HG03342 (cell line): ENCODE measurements around the gene NFASC.

Source experiments
- ATAC-seq: cut with Tn5 transposase; IDR thresholded peaks from one replicate; pipeline ENCODE4 v1.9.1; 2021; ENCODE audit warnings: mild to moderate bottlenecking, moderate library complexity; ENCODE audit not compliant: unreplicated experiment

Gene NFASC

DNA sequence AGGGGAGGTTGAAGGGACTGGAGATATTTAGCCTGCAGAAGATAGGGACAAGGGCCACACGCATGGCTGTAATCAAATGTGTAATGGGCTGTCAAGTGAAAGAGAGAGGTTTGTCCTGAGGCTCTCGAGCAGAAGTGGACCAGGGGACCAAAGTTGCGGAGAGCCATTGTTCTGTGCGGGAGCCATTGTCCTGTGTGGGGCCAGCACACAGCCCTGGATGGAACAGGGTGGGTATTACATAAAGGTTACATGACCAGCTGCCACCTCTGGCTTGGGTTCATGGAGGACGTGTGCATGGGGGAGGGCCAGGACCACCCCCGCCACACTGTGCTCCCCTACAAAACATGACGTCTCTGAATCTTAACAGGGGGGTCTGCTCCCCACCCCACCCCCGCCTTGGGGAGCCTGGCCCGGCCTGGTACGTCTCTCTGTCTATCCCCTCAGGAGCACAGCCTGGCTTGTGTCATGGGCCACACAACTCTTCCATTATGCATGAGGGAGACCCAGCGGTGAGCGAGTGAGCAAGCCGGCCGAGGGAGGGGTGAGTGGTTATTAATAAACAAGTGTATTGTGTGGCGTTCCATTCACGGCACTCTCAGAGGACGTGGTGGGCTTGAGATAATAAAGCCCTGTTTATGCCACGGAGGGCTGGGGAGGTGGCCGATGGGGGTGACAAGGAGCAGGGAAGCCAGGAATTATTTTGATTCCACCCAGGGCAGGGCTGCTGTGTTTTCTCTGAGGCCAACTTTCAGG is at the start of gene NFASC:
Gene NFASC, plus strand, starts transcription at position 703 of the 753 bp plus-strand sequence. CDS start 73,454 bp downstream, outside the sequence.
- ATAC-seq = no peak

DNA sequence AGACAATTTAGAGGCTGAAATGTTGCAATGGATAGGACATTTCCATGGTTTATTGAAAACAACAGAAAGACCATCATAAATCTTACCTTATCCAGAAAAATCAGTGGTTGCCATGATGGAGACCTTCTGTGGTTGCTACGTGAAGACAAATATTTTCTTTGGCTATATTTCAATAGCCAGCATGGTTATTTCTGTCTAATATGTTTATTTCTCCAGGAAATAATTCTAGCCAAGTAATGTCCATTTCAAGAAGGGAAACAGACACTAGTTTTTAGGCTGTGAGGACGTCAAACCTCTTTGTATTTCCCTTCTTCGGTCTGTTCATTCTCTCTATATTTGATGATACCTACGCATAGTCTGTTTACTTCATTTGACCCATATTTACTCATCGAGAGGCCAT is 49.2 kb upstream of the NFASC start:
- no peak for ATAC-seq

DNA sequence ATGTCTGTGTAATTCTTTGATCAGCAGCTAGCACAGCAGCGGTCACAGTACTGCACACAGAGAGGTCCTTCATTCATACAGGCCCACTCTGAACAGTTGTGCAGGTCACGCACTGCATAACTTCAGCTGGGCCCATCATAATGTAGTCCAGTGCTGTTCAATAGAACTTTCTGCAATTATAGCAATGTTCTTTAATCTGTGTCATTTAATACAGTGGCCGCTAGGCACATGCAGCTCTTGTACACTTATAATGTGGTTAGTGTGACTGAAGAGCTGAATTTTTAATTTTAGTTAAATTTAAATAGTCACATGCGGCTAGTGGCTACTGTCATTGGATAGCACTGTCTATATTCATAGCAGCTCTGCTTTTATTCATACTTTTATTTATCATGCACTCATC is 48.7 kb upstream of the NFASC start:
- no peak for ATAC-seq

- ATAC-seq = no peak
Observed at GRCh38 chr1:204826970-204827369, 43.7 kb upstream of the NFASC start.

GRCh38 chr1:204828352-204828850 is 42.3 kb upstream of the NFASC start:
- no peak for ATAC-seq

DNA sequence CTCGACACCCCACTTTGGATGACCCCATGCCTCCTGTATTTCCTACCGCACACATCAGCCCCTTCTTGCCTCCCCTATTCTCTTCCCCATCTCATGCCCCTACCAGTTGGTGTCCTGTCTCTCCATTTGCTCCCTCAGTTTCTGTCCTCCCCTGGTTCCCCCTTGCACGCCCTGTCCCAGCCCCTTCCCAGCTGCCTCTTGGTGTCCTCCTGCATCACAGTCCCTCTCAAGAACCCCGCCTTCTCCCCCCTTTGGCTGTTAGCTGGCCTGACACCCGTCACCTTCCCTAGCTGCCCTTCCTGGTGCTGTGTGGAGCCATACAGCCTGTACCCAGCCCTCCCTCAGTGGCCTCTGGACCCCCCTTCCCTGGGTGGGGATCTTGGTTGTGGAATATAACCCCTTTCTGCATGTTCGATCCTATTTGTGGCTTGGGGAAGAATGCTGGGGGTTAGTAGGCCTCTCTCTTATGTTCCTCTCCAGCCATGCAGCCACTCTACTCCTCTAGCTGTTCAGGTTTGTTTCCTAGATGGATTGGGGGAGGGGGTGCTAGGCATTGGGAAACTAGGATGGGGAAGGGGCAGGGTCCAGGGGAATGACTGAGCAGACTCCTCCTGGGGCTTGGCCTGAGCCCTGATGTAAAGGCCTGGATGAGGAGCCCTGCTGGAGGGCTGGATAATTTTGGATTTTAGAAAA is 41.4 kb upstream of the NFASC start:
- ATAC-seq = no peak

GRCh38 chr1:204830747-204831146 is 39.9 kb upstream of the NFASC start:
- ATAC-seq = no peak

- ATAC-seq = no peak
Observed at GRCh38 chr1:204831186-204831585, 39.5 kb upstream of the NFASC start.

DNA sequence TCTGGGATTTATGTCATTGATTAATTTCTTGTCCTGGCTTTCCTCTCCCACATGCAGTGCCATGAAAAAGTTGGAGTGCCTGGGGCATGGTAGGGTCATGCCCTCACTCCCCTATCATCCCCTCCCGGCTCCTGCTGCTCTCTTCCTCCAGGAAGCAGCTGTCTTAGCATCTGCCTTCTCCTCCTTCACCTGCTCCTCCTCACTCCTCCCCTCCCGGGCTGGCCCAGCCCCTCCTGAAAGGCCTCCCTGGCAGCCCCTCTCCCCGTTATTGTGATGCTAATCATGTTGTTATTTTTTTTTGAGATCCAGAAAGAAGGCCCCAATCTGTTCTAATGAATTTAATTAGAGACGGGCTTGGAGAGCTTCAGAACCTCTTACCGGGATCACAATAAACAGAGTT is 36.3 kb upstream of the NFASC start:
- no peak for ATAC-seq

- no peak for ATAC-seq
Observed at GRCh38 chr1:204834752-204835151, 35.9 kb upstream of the NFASC start.

GRCh38 chr1:204835737-204836136 is 34.9 kb upstream of the NFASC start:
- no peak for ATAC-seq

DNA sequence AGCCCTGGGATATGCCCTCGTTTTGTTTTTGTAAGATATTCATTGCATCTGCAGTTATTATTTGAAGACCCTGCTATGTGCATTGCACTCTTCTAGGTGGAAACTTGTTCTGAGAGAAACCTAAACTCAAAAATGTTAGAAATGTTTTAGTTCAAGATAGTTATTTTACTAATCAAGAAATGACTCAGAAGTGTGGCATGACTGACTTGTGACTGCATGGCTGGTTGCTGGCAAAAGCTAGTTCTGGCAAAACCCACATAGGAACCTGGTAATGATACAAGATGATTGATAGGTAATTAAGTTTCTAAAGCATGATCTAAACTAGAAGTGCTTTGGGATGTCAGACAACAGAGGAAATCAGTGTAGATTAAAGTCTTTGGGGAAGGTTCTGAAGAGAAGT is 33.8 kb upstream of the NFASC start:
- no peak for ATAC-seq

GRCh38 chr1:204837440-204838084 is 33.1 kb upstream of the NFASC start:
- ATAC-seq = no peak

DNA sequence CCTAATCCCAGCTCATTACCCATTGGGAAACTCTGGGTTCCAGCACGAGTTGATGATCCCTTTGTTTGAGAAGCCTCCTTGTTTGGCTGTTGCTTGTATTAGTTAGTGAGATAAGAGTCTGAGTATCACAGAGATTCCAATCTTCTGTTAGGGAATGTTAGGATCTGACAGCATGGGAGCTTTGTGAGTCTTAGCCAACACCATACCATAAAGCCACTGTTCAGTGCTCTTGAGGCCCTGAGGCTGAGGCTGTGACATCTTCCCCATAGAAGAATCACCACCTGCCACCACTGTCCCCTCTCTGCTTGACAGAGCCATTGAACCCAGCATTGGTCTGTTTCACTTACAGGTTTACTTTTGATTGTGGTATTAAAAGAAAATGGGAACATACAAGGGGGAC is 29.3 kb upstream of the NFASC start:
- no peak for ATAC-seq

DNA sequence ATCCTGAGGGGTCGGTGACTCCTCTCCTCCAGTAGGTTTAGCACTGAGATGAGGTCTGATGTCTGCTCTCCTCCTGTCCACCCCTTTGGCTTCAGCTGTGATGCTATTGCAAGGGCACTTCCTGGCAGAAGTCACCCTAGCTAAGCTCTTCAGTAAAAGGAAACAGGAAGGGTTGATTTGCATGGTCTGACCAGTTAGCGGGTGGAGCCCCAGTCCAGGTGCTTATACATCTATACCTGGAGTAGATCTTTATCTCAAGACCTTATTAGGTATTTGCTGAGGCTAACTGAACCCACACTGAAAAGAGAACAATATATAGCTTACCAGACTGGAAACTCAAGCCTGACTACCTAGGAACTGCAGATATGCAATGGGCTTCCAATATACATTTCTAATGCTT is 28.9 kb upstream of the NFASC start:
- no peak for ATAC-seq

DNA sequence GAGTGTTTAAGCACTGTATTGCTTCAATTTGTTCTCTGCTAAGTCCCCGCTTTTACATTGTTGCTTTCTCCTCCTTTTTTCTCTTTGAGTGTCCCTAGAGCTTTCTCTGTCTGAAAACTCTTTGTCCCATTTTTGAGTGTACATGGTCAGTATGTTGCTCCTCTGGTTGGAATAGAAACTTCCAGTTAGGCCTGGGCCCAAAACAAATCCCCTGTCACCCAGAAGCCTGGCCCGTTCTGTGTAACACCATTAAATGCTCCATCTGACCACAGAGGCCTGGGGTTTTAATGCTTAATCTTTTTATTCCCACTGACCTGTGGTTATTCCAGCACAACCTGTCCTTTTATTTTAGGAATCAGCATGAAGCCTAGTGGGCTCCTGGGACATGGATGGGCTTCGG is 28.3 kb upstream of the NFASC start:
- ATAC-seq = no peak

DNA sequence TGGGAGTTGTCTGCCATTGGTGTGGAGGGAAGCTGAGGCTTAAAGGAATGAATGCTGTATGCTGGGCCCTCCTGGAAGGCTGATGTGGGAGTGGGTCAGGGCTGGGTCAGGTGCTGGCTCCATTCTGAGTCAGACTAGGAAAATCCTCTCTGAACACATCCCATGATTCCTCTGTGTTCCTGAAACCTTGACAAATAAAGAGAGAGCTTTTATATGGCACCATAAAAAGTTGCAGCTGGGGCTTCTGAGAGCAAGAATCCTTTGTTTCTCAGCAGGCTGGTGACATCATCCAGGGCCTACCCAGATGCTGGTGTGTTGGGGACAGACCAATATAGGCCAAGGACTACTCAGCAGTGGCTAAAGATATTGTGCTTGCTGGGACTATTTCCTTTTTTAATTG is 27.8 kb upstream of the NFASC start:
- no peak for ATAC-seq

GRCh38 chr1:204846546-204846945 is 24.1 kb upstream of the NFASC start:
- ATAC-seq = no peak

GRCh38 chr1:204848579-204848978 is 22.1 kb upstream of the NFASC start:
- ATAC-seq = no peak

DNA sequence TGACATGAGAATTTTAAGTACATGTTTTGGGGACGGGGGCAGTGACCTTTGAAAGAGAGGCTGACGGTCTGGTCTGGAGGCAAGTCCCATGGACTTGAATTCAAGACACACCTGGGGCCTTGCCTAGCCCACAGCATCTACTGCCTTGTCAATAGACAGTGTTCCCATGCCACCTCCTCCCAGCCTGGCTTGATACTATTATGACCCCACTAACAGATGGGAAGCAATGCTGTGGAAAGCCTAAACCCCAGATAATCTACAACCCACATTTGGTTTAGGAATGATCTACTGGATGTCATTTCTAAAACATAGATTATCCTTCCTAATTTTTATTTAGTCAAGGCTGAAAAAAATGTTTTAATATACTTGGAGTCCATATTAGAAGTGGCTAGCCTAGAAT is 17.8 kb upstream of the NFASC start:
- ATAC-seq = no peak

DNA sequence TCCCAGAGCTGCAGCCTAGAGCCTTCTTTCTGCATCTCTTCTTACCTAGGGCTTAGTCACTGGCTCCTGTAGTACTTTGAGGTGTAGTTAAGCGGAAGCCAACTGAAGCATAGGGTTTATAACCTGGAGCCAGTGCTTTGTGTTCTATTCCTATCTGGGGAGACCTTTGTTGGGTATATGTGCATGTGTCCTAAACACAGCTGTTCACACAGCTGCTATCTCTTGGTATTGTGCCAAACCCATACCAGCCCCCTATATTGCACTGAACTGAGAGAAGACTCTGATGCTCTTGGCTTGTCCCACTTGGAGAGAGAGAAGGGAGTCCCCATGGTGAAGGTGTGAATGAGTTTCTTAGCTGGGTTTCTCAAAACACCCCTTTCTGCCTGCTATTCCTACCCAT is 17.2 kb upstream of the NFASC start:
- ATAC-seq = no peak

- ATAC-seq = no peak
Observed at GRCh38 chr1:204854286-204854685, 16.4 kb upstream of the NFASC start.
